K562 (cell line): Measurements from ENCODE around the gene SIT1. TPM values are rescaled to one million over a fixed set of nuclear protein-coding genes. Genes with fewer than 3 reads are reported as not detected.

ENCODE experiments used
- FUS ChIP-seq: fragments of 200-400 bp; formaldehyde crosslinking; optimal IDR thresholded peaks from 2 replicates; pipeline ENCODE3; 2017; ENCODE audit warnings: low read depth, low read length
- KAT2B ChIP-seq: IDR thresholded peaks from one replicate; pipeline ENCODE4 v1.6.1; 2012; ENCODE audit warnings: low read depth, mild to moderate bottlenecking, control low read depth, inconsistent platforms, low read length, moderate library complexity
- NR2C2 ChIP-seq, 2 experiments: fragments of 200-800 bp in 1 of 2; sonication (Bioruptor generic) in 1 of 2; sonication (generic) in 1 of 2; formaldehyde crosslinking in 1 of 2; IDR thresholded peaks; 2 replicates each; pipeline versions ENCODE4 v1.6.1 to v1.8.0; 2016 to 2022; ENCODE audit warnings: mild to moderate bottlenecking in 1 of 2, missing compliant biosample characterization in 1 of 2, missing genetic modification characterization in 1 of 2, missing genetic modification reagents in 1 of 2
- NR3C1 ChIP-seq: sonication (generic); formaldehyde crosslinking; IDR thresholded peaks from 2 replicates; pipeline ENCODE4 v1.8.1; 2022; ENCODE audit warnings: missing genetic modification reagents
- RB1 ChIP-seq: fragments of 450-650 bp; IDR thresholded peaks from 2 replicates; pipeline ENCODE4 v1.6.1; 2017; ENCODE audit warnings: low read depth, mild to moderate bottlenecking
- SIX5 ChIP-seq, 2 experiments: IDR thresholded peaks; 2 replicates each; pipeline ENCODE4 v1.6.1; 2011; ENCODE audit warnings: low read length in 2 of 2, borderline replicate concordance in 1 of 2, low read depth in 1 of 2, mild to moderate bottlenecking in 1 of 2, moderate library complexity in 1 of 2; ENCODE audit not compliant: insufficient read depth in 1 of 2
- SRSF1 ChIP-seq: fragments of 200-400 bp; formaldehyde crosslinking; IDR thresholded peaks from 2 replicates; pipeline ENCODE4 v1.6.1; 2017; ENCODE audit warnings: mild to moderate bottlenecking, low read depth, low read length, moderate library complexity
- TOE1 ChIP-seq, 2 experiments: fragments of 450-650 bp in 1 of 2; sonication (generic) in 1 of 2; formaldehyde crosslinking in 1 of 2; IDR thresholded peaks; 2 replicates each; pipeline versions ENCODE4 v1.7.1 to v1.8.0; 2016 to 2022; ENCODE audit warnings: borderline replicate concordance in 2 of 2, mild to moderate bottlenecking in 2 of 2, antibody characterized with exemption in 1 of 2, inconsistent platforms in 1 of 2, low read depth in 1 of 2, missing genetic modification reagents in 1 of 2, moderate library complexity in 1 of 2
- XRCC4 ChIP-seq: IDR thresholded peaks from one replicate; pipeline ENCODE4 v1.6.1; 2011; ENCODE audit not compliant: insufficient read depth, insufficient read length; ENCODE audit errors: extremely low read depth
- ZFP36 ChIP-seq: fragments of 150-350 bp; IDR thresholded peaks from 2 replicates; pipeline ENCODE4 v1.6.1; 2018; ENCODE audit warnings: low read length, low read depth; ENCODE audit not compliant: partially characterized antibody
- ZKSCAN1 ChIP-seq: fragments of 150-350 bp; IDR thresholded peaks from 2 replicates; pipeline ENCODE4 v1.6.1; 2016; ENCODE audit warnings: low read depth, low read length
- ZNF165 ChIP-seq: fragments of 250-450 bp; sonication (Bioruptor Pico); IDR thresholded peaks from 2 replicates; pipeline ENCODE4 v1.4.0; 2020; ENCODE audit warnings: borderline replicate concordance
- ZNF507 ChIP-seq: conservative IDR thresholded peaks from 2 replicates; pipeline ENCODE4 v1.6.1; 2017; ENCODE audit warnings: missing genetic modification characterization, missing compliant biosample characterization
- ZSCAN32 ChIP-seq: fragments of 450-650 bp; formaldehyde crosslinking; IDR thresholded peaks from 2 replicates; pipeline ENCODE4 v1.4.0; 2020; ENCODE audit warnings: mild to moderate bottlenecking, moderate library complexity
- polyA plus RNA-seq, 8 experiments: library from polyadenylated mRNA; depleted of rRNA in 4 of 8; stranded (reverse) in 5 of 8; unstranded in 3 of 8; fragments of >200 nt; fragmentation: Nextera tagmentation in 2 of 8; fragmentation: Illumina TruSeq in 1 of 8; extraction: Ambion mirVana in 2 of 8; extraction: Trizol in 1 of 8; gene quantifications; 2 replicates each; pipeline versions ENCODE4 v1.2.1 to v1.2.3, GENCODE V29; 2011 to 2014; ENCODE audit warnings: inconsistent platforms in 1 of 8, missing spikeins in 1 of 8
- total RNA-seq, 7 experiments: library from RNA; depleted of rRNA in 6 of 7; stranded (reverse); fragments of >200 nt in 6 of 7; fragmentation: Illumina TruSeq in 2 of 7; extraction: Trizol in 2 of 7; gene quantifications; 2 replicates each; pipeline versions ENCODE4 v1.2.1 to v1.2.3, GENCODE V29; 2011 to 2021; ENCODE audit warnings: low replicate concordance in 1 of 7
- TF ChIP-seq, protein P1 (sequence below): IDR thresholded peaks from 2 replicates; pipeline ENCODE4 v1.6.1; 2016; ENCODE audit warnings: missing genetic modification characterization, missing compliant biosample characterization
- TF ChIP-seq, protein P2 (sequence below): fragments of 450-650 bp; formaldehyde crosslinking; IDR thresholded peaks from 2 replicates; pipeline ENCODE4 v1.4.0; 2020; ENCODE audit warnings: mild to moderate bottlenecking, moderate library complexity
- TF ChIP-seq, protein P3 (sequence below): fragments of 250-450 bp; sonication (Bioruptor Pico); IDR thresholded peaks from 2 replicates; pipeline ENCODE4 v1.8.0; 2022; ENCODE audit warnings: inconsistent platforms
- TF ChIP-seq, protein P4 (sequence below), 2 experiments: fragments of 450-650 bp; IDR thresholded peaks; 2 replicates each; pipeline ENCODE4 v1.6.1; 2018; ENCODE audit warnings: mild to moderate bottlenecking in 2 of 2, low read depth in 1 of 2; ENCODE audit not compliant: partially characterized antibody in 2 of 2

Gene SIT1
- total and polyA plus RNA-seq, 9 of the 15 experiments (the other 6 are each of a cell fraction or from before 2014, with no cell fraction given): not detected

DNA sequence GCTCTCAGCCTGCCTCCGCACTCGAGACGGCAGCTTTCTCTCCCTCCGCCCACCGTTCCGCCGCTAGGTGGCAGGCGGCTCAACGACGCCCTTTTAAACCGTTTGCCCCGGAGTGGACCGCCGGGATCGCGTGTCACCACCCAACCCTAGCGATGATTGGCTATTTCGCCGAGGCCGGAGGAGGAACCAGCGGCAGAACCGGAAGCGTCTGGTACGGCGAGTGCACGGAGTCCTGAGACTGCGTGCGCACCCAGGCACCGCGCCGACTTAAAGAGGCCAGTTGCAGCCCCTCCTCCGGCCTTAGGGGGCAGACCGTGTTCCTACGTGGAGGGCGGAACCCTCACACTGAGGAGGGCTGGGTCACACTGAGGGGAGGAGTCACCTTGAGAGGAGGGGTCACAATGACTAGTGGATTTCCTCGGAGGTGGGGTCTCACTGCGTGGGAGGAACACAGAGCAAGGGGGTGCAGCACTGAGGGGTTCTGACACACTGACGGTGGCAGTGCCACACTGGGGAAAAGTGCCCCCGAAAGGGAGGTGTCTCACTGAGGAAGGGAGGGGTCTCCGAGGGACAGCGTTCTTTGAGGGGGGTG lies 46.6 kb downstream of the SIT1 start (continued):
- TF ChIP-seq TOE1 (IDR thresholded peaks at IDR 0.05; ENCODE audit: borderline replicate concordance): no peak
- TF ChIP-seq TOE1 (CRISPR knock-in tag; IDR thresholded peaks at IDR 0.05; ENCODE audit: borderline replicate concordance, low read depth): no peak
- TF ChIP-seq, protein P1, sequence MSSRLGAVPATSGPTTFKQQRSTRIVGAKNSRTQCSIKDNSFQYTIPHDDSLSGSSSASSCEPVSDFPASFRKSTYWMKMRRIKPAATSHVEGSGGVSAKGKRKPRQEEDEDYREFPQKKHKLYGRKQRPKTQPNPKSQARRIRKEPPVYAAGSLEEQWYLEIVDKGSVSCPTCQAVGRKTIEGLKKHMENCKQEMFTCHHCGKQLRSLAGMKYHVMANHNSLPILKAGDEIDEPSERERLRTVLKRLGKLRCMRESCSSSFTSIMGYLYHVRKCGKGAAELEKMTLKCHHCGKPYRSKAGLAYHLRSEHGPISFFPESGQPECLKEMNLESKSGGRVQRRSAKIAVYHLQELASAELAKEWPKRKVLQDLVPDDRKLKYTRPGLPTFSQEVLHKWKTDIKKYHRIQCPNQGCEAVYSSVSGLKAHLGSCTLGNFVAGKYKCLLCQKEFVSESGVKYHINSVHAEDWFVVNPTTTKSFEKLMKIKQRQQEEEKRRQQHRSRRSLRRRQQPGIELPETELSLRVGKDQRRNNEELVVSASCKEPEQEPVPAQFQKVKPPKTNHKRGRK (tag): no peak
- no peak for TF ChIP-seq SRSF1
- TF ChIP-seq, protein P2, sequence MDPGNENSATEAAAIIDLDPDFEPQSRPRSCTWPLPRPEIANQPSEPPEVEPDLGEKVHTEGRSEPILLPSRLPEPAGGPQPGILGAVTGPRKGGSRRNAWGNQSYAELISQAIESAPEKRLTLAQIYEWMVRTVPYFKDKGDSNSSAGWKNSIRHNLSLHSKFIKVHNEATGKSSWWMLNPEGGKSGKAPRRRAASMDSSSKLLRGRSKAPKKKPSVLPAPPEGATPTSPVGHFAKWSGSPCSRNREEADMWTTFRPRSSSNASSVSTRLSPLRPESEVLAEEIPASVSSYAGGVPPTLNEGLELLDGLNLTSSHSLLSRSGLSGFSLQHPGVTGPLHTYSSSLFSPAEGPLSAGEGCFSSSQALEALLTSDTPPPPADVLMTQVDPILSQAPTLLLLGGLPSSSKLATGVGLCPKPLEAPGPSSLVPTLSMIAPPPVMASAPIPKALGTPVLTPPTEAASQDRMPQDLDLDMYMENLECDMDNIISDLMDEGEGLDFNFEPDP (CRISPR knock-in tag): 0 out of 2 replicates have a peak, but pooled peaks have one; percentile 25
- TF ChIP-seq RB1: peak; percentile 2; the same call in 1 of the 2 replicates
- no peak for TF ChIP-seq SIX5 (IDR thresholded peaks at IDR 0.05; ENCODE audit: borderline replicate concordance in 1 of 2, insufficient read depth in 1 of 2, low read depth in 1 of 2, low read length in 2 of 2)
- no peak for TF ChIP-seq KAT2B
- TF ChIP-seq FUS: no peak
- no peak for TF ChIP-seq ZKSCAN1
- no peak for TF ChIP-seq ZSCAN32 (CRISPR knock-in tag)
- no peak for TF ChIP-seq XRCC4
- TF ChIP-seq ZNF507 (tag): no peak
- TF ChIP-seq, protein P3, sequence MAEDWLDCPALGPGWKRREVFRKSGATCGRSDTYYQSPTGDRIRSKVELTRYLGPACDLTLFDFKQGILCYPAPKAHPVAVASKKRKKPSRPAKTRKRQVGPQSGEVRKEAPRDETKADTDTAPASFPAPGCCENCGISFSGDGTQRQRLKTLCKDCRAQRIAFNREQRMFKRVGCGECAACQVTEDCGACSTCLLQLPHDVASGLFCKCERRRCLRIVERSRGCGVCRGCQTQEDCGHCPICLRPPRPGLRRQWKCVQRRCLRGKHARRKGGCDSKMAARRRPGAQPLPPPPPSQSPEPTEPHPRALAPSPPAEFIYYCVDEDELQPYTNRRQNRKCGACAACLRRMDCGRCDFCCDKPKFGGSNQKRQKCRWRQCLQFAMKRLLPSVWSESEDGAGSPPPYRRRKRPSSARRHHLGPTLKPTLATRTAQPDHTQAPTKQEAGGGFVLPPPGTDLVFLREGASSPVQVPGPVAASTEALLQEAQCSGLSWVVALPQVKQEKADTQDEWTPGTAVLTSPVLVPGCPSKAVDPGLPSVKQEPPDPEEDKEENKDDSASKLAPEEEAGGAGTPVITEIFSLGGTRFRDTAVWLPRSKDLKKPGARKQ (CRISPR knock-in tag): no peak
- no peak for TF ChIP-seq NR3C1 (CRISPR knock-in tag)
- TF ChIP-seq, protein P4, sequence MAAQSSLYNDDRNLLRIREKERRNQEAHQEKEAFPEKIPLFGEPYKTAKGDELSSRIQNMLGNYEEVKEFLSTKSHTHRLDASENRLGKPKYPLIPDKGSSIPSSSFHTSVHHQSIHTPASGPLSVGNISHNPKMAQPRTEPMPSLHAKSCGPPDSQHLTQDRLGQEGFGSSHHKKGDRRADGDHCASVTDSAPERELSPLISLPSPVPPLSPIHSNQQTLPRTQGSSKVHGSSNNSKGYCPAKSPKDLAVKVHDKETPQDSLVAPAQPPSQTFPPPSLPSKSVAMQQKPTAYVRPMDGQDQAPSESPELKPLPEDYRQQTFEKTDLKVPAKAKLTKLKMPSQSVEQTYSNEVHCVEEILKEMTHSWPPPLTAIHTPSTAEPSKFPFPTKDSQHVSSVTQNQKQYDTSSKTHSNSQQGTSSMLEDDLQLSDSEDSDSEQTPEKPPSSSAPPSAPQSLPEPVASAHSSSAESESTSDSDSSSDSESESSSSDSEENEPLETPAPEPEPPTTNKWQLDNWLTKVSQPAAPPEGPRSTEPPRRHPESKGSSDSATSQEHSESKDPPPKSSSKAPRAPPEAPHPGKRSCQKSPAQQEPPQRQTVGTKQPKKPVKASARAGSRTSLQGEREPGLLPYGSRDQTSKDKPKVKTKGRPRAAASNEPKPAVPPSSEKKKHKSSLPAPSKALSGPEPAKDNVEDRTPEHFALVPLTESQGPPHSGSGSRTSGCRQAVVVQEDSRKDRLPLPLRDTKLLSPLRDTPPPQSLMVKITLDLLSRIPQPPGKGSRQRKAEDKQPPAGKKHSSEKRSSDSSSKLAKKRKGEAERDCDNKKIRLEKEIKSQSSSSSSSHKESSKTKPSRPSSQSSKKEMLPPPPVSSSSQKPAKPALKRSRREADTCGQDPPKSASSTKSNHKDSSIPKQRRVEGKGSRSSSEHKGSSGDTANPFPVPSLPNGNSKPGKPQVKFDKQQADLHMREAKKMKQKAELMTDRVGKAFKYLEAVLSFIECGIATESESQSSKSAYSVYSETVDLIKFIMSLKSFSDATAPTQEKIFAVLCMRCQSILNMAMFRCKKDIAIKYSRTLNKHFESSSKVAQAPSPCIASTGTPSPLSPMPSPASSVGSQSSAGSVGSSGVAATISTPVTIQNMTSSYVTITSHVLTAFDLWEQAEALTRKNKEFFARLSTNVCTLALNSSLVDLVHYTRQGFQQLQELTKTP (IDR thresholded peaks at IDR 0.05; ENCODE audit: low read depth in 1 of 2, partially characterized antibody in 2 of 2): no peak
- no peak for TF ChIP-seq NR2C2 (CRISPR knock-in tag; IDR thresholded peaks at IDR 0.05)
- TF ChIP-seq NR2C2 (tag; IDR thresholded peaks at IDR 0.05): no peak; the same call in 1 of the 2 replicates
- no peak for TF ChIP-seq ZNF165
- TF ChIP-seq ZFP36: no peak
